DMS53 treated with DMSO at 0.1 percent for 48 hours (cell line): ENCODE results near the gene PCSK1.
"Not testable (repeated sequence)": the region's sequence is repeated elsewhere in the genome, so short reads cannot be mapped to it uniquely, and the experiment has no call there.

Source experiments
- DNase-seq: peaks from one replicate; lab custom pipeline; 2025; ENCODE audit not compliant: unreplicated experiment; lab: John Stamatoyannopoulos, UW

Gene PCSK1

GRCh38 chr5:96374653-96375052 is 58.4 kb downstream of the PCSK1 start:
- DNase-seq = no peak

GRCh38 chr5:96373381-96373733 is 59.7 kb downstream of the PCSK1 start:
- DNase-seq = no peak

- DNase-seq = no peak
Measured at GRCh38 chr5:96372726-96373380, 60.2 kb downstream of the PCSK1 start.

GRCh38 chr5:96370976-96371375 is 62.1 kb downstream of the PCSK1 start:
- DNase-seq = no peak

GRCh38 chr5:96367337-96367736 is 65.7 kb downstream of the PCSK1 start:
- DNase-seq = not testable (repeated sequence)

- DNase-seq = no peak
Measured at GRCh38 chr5:96354237-96354636, 78.8 kb downstream of the PCSK1 start.

GRCh38 chr5:96353220-96353619 is 79.8 kb downstream of the PCSK1 start:
- DNase-seq = no peak

- no peak for DNase-seq
Measured at GRCh38 chr5:96350678-96351077, 82.4 kb downstream of the PCSK1 start.

- DNase-seq = no peak
Measured at GRCh38 chr5:96348536-96348935, 84.5 kb downstream of the PCSK1 start.

GRCh38 chr5:96347502-96348292 is 85.4 kb downstream of the PCSK1 start:
- no peak for DNase-seq

GRCh38 chr5:96344678-96345577 is 88.1 kb downstream of the PCSK1 start:
- peak; percentile 91 for DNase-seq

- no peak for DNase-seq
Measured at GRCh38 chr5:96343094-96343493, 90.0 kb downstream of the PCSK1 start.

- DNase-seq = no peak
Measured at GRCh38 chr5:96342581-96342980, 90.5 kb downstream of the PCSK1 start.
